BE2C (cell line): Measurements from ENCODE around the gene CNBP. TPM values are rescaled to one million over a fixed set of nuclear protein-coding genes. Genes with fewer than 3 reads are reported as not detected.

ENCODE experiments used
- DNase-seq: peaks from one replicate; pipeline ENCODE4 v3.0.0-alpha.2; 2020
- H3K27me3 ChIP-seq: fragments of 250-450 bp; sonication (Bioruptor Pico); 2 replicates; pipeline ENCODE4 v1.5.1; 2020; ENCODE audit warnings: mild to moderate bottlenecking
- H3K36me3 ChIP-seq: fragments of 250-450 bp; sonication (Bioruptor Pico); 2 replicates; pipeline ENCODE4 v1.5.1; 2020; ENCODE audit warnings: mild to moderate bottlenecking
- H3K4me1 ChIP-seq: fragments of 250-450 bp; sonication (Bioruptor Pico); 2 replicates; pipeline ENCODE4 v1.5.1; 2020
- H3K4me3 ChIP-seq: 2 replicates; pipeline ENCODE4 v1.5.1; 2011; ENCODE audit warnings: low read depth, low read length
- H3K9me3 ChIP-seq: fragments of 250-450 bp; sonication (Bioruptor Pico); 2 replicates; pipeline ENCODE4 v1.5.1; 2020
- polyA plus RNA-seq: library from polyadenylated mRNA; unstranded; fragments of >200 nt; gene quantifications from one replicate; pipeline ENCODE4 v1.2.1, GENCODE V29; 2012; ENCODE audit warnings: low read depth, missing spikeins; ENCODE audit not compliant: insufficient read length, insufficient read depth
- TF ChIP-seq, protein P1 (sequence below): IDR thresholded peaks from 2 replicates; pipeline ENCODE4 v1.5.1; 2012; ENCODE audit warnings: mild to moderate bottlenecking, low read depth, low read length

The CNBP gene
- polyA plus RNA-seq: 597 TPM

DNA sequence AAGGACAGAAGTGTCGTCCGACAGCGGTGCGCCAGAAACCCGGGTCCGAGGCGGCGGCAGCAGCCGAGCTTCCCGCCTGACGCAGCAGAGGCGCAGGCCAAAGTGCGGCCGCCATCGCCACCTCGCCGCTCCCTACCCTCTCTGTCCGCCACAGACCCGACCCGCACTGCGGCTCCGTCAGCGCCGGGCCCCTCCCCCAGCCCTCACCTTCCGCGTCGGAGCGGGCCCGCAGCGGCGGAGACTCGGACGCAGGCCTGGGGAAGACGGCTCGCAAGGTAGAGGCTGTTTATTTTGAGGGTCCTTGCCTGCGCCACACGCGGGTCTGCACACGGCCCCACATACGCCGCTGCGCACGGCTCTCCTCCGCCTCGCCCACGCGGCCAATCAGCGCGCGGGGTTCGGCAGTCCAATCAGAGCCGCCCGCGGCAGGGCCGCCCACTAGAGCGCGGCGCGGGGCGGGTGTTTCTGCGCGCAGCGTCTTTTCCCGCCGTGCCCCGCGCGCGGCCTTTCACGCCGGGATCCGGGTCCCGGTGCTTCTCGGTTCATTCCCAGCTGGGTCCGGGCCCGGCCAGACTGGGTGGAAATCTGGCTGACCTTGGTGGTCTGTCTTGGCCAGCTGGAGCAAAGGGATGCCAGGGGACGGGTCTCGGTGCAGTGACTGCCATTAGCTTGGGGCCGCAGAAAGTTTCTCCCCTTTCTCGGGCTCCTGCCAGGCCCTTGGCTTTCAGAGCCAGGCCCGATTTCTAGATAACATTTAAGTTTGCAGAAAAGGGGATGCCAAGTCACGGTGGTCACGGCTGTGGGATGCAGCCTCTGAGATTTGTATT, at the start of gene CNBP:
TSS of gene CNBP (minus strand) at position 328 of the 827 bp plus-strand sequence. CDS start 12,139 bp downstream, outside the sequence.
- TF ChIP-seq, protein P1, sequence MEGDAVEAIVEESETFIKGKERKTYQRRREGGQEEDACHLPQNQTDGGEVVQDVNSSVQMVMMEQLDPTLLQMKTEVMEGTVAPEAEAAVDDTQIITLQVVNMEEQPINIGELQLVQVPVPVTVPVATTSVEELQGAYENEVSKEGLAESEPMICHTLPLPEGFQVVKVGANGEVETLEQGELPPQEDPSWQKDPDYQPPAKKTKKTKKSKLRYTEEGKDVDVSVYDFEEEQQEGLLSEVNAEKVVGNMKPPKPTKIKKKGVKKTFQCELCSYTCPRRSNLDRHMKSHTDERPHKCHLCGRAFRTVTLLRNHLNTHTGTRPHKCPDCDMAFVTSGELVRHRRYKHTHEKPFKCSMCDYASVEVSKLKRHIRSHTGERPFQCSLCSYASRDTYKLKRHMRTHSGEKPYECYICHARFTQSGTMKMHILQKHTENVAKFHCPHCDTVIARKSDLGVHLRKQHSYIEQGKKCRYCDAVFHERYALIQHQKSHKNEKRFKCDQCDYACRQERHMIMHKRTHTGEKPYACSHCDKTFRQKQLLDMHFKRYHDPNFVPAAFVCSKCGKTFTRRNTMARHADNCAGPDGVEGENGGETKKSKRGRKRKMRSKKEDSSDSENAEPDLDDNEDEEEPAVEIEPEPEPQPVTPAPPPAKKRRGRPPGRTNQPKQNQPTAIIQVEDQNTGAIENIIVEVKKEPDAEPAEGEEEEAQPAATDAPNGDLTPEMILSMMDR: no peak
- Histone ChIP-seq H3K4me3 (peak within 1 kb of the TSS; percentile 95), H3K36me3 (peaks cover 36% of the 10 kb centered on the region), H3K9me3 (no peaks in the 10 kb centered on the region), H3K4me1 (no peaks in the 10 kb centered on the region), H3K27me3 (no peaks in the 10 kb centered on the region)
- peak; percentile 96 for DNase-seq

DNA sequence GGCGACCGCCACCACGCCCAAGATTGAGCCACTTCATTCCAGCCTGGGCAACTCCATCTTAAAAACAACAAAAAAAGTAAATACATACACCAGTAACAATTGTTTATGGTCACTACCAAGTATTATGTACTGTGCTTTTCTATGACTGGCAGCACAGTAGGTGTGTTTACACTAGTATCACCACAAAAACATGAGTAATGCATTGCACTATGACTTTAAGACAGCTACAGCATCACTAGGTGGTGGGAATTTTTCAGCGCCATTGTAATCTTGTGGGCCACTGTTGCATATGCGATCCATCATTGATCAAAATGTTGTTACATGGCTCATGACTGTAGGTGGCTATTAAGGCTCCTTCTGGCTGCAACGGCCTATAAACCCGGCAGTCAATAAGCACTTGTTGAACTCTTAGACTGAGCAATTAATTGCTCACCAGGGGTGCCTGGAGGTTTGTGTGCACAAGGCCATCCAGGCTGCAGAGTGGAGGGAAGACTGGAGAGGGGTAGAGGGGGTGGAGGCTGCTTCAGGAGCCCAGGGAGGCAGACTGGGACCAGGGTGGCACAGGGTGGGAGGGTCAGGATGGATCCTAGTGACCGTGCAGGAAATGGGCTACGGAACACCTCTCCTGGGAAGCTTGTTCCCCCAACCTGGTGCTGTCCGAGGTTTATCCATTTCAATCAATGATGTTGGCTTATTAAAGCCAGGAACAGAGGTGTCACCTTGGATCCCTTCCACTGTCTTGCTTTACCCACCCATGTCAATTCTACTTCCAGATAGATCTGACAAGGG, 47.8 kb upstream of the CNBP start:
- Histone ChIP-seq H3K36me3 (no peaks in the 10 kb centered on the region), H3K4me1 (peaks cover 2% of the 10 kb centered on the region; the same call in 1 of the 2 replicates), H3K27me3 (no peaks in the 10 kb centered on the region), H3K9me3 (no peaks in the 10 kb centered on the region), H3K4me3 (no peak overlapping the region)
- TF ChIP-seq, protein P1: no peak
- DNase-seq: no peak

DNA sequence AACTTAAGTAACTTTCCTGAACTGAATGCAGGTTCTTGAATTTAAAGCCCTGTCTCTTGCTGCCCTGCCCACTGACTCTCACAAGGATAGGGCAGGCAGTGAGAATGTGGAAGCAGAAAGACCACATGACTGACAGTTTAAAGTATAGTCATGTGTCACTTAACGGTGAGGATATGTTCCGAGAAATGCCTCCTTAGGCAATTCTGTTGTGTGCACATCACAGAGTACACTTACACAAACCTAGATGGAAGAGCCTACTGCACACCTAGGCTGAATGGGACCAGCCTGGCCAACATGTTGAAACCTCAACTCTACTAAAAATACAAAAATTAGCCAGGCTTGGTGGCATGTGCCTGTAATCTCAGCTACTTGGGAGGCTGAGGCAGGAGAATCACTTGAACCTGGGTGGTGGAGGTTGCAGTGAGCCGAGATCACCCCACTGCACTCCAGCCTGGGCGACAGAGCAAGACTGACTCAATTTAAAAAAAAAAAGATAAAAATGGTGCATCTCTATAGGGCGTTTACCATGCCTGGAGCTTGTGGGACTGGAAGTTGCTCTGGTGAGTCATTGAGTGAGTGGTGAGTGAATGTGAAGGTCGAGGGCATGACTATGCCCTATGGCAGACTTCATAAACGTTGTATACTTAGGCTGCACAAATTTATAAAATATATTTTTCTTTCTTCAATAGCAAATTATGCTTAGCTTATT, 46.8 kb upstream of the CNBP start:
- Histone ChIP-seq H3K27me3 (no peaks in the 10 kb centered on the region), H3K9me3 (no peaks in the 10 kb centered on the region), H3K4me3 (no peak overlapping the region), H3K36me3 (no peaks in the 10 kb centered on the region), H3K4me1 (peaks cover 2% of the 10 kb centered on the region; the same call in 1 of the 2 replicates)
- TF ChIP-seq, protein P1: no peak
- DNase-seq: peak; percentile 24

DNA sequence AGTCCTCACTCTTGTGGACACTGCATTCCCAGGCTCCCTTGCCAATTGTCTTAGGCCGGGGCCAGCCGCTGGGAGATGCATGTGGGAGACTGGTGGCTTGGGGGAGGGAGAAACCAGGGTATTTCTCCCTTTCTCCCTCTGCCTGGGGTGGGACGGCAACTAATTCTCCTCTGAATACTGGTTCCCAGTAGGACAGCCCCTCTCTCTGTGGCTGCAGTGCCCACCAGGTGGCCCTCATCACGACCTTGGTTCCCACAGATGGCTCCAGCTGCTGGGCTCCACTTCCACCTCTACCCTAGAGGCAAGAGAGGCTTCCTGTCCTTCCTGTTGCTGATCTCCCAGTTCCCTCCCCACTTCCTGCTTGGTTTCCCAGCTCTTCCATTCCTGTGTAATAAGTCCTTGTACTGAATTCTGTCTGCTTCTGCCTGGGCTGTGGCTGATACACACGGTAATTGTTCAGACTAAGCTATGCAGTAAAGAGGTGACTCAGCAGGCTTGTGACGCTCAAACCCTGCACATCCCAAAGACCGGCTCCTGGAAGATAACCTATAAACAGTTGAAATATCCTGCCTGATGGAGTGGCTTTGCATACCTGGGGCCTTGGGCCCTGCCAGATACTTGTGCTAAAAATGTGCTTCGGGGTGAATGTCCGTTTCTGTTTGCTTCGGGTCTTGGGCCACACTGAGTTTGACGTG, 45.3 kb upstream of the CNBP start:
- Histone ChIP-seq H3K4me1 (peaks cover 2% of the 10 kb centered on the region; the same call in 1 of the 2 replicates), H3K36me3 (no peaks in the 10 kb centered on the region), H3K9me3 (no peaks in the 10 kb centered on the region), H3K4me3 (no peak overlapping the region), H3K27me3 (no peaks in the 10 kb centered on the region)
- TF ChIP-seq, protein P1: peak; percentile 16; the same call in 1 of the 2 replicates
- DNase-seq: peak; percentile 31

DNA sequence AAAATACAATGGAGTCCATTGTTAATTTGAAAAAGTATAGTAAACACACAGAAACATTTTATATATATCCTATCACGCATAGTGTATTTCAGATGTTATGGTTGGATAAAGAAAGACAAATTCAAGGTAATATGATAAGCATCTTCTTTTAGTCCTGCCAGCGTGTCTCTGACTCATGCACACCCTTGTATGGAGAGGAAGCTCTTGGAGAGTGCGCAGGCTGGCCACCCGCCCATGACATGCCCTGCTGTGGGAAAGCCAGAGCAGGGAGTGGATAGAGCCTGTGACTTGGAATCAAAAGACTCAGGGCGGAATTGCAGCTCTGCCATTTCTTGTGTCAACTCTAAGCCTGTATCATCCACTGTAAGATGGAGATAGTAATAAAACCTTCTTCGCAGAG, 42.7 kb upstream of the CNBP start:
- Histone ChIP-seq H3K27me3 (no peaks in the 10 kb centered on the region), H3K4me1 (peaks cover 2% of the 10 kb centered on the region; the same call in 1 of the 2 replicates), H3K36me3 (no peaks in the 10 kb centered on the region), H3K9me3 (no peaks in the 10 kb centered on the region), H3K4me3 (no peak overlapping the region)
- DNase-seq: peak; percentile 65
- TF ChIP-seq, protein P1: no peak
